DMS 273 (cell line): Measurements from ENCODE around the gene TMEM158.

Source experiments
- DNase-seq: peaks from one replicate; lab custom pipeline; 2025; ENCODE audit not compliant: unreplicated experiment; lab: John Stamatoyannopoulos, UW

The TMEM158 gene

DNA sequence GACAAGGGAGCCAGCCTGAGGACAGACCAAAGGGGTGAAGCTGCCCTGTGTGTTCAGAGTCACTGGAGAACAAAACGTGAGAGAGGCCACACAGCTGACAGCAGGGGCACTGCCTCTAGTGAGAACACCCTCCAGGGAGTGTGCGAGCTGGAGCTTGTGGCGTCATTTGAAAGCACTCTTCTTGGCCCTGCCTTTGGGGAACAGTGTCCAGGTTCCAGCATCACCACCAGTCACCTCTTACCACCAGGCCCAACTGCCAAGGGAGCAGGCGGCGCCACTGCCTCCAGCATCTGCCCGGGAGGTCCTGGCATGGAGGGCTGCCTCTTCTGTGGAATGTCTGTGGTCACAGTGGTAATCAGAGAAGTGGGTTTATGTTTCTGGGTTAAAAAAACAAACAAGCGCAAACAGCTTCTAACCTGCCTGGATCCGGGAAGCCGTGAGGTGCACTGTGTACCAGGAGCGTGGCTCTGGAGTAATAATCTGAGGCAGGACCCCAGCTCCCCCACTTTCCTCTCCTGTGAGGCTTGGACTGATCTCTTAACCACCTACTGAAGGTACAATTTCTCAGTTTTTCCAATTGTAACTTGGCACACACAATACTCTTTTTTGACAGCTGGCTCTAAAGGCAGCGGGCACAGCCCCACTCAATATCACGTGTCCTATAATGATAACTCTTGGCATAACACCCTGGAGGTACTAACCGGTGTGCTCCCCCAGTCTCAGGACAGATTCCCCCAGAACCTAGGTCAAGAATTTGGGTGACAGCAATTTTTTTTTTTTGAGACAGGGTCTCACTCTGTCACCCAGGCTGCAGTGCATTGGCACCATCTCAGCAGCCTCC lies 47.7 kb downstream of the TMEM158 start:
- DNase-seq: peak; percentile 19

- DNase-seq: no peak
Measured at GRCh38 chr3:45176912-45177311, 49.2 kb downstream of the TMEM158 start.
